Activated CD4-positive, alpha-beta T cell treated with anti-CD3 and anti-CD28 coated beads for 24 hours (primary cell): ENCODE data around the gene AGAP1.

Experiments used
- DNase-seq, 2 donors: peaks; one replicate each; pipeline ENCODE4 v3.0.0-alpha.2; 2020; ENCODE audit warnings: low read depth in 2 of 2

The AGAP1 gene

DNA sequence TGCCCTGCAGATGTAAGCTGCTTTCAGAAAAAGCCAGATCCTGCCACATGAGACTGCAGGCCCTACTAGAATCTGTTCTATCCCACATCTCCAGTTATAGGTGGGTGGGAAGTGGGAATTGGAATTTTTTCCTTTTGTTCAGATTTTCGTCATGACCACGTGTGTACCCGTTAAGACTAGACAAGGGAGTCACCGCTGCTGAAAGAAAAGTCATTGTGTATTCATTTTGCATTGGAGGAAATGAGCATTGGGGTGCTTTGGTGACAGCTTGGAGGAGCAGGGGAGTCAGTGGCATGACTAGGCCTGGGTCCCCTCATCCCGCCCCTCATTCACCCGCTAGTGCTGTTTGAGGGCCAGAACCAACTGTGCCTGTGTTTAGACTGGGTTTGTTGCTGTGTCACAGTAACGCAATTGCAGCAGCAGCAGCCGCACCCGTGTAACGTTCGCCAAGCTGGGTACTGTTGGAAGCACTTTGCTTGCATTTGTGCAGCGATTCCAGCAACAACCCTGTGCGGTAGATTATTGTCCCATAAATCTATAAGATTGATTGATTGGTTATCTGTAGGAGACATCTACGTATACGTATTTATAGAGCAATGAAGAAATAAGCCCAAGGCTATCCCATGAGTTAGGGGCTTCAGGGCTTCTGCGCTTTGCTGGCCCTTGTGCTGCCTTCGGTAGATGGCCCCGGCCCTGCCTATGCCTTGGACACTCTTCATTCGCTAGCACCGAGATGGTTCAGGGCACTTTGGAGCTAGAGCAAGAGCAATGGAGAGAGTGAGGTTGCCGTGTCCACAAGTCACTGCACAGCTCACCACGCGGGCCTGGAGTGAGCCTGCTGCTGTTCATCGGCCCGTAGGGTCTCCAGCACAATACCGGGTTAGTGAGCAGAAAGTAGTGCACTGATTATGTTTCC lies 194.9 kb downstream of the AGAP1 start:
- no peak for DNase-seq

DNA sequence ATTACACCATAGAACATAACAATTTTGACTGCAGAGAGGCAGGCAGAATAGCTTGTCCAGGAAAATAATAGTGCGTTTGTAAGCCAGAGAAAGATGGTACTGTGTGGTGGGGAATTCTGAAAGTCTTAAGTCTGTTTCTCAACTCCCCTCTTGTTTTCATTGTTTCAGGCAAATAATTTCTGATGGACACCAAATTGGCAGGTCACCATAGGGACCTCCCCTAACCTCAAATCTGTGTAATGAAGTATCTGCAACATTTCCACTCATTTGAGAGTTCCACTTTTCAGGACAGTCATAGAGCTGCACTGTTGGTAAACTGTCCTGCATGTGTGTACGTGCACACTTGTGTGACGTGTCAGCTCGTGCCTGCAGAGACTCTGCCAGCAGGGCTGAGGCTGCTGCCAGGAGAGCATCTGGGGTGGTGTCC lies 195.6 kb downstream of the AGAP1 start:
- no peak for DNase-seq

DNA sequence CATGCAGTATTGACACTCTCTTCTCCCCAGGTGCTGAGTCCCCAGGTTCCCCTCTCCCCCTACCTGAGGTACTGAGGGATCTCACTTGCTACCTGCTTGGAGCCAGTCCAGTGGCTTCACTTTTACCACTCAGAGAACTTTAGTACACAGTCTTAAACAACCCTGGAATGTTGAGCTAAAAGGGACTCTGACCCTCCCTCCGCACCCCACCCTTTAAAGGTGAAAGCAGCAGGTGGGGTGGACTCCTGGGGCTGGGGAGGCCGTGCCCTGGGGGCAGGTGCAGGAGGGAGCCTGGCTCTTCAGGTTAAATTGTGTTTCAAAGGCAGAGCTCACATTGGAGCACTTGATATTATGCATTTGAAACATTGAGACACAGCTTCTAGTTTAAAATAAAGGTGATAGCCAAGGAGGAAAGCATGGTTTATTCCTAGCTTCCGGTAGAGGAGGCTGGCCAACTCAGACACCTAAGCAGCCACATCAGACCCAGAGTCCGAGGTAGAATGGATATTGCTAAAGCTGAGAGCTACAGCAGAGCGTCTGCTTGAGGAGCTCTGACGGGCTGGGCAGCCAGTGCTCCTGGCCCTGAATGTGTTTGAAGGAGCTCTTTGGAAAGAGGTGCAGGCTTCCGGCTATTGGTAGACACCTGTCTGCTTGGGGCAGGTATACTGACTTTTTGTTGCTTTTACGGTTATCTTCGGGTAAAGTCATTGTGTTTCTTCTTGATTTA lies 196.4 kb downstream of the AGAP1 start:
- no peak for DNase-seq

DNA sequence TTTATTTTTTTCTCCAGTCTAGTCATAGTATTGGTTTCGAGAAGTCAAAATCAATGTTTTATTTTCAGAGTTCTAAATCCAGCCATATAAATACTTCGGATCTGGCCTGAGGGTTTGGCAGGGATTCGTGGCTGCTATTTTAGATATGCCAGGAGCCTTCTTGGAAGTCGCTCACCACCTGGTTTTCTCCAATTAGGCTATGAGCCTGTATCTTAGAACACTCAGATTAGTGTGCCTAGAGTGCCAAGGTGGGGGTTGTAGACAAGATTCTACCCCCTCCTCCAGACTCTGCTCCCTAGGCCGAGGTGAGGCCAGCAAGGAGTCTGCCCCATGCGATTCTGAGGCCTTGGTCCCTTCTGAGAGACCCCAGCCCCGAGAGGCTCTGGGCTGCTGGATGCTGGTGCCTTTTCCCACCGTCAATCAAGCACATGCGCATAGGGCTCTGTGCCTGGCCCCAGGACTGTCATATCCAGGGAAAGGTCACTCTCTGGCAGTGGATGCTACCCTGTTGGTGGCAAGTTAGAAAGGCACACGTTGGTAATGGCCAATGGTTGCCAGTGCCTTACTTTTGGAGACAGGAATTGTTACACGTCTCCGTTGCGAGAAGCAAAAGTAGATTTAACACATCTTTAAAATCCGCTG lies 197.1 kb downstream of the AGAP1 start:
- DNase-seq, result no peak

DNA sequence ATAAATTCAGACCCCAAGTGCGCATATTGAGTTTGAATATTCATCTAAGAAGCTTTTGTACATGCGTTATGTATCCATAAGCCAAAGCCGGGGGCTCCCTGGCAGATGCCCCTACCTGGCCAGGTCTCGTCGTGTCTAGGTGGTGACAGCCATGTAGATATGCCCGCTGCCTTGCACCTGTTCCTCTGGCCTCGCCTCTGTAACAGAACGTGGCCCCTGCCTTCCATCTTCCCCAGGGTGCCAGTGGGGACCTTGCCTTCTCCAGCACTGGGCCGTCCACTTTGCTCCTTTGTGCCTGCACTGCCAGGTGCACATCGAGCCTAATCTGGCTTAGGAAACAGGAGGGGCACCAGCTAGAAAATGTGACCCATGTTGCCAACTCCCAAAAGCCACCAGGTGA lies 198.2 kb downstream of the AGAP1 start:
- DNase-seq, result no peak

DNA sequence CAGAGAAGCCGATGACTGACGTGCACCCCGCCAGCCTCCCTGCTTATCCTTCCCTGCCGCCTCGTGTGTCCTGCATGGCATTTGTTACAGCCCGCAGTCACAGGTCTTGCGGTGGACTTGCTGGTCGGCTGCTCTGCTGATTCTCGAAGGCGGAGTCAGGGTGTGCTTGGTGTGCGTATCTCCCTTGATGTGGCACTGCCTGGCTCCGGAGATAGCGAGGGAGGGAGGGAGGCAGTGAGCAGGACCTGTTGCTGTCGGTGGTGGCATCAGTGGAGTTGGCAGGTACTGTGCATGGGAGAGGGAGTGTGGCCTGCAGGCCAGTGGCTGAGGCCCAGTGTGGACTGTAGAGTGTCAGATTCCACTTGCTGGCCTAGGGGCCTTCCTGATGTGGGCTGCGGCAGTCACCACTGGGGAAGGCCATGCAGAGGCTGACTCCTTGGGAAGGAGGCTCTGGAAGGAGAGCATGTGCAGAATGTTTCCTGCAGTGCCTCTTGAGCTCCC lies 198.9 kb downstream of the AGAP1 start:
- DNase-seq, result no peak

DNA sequence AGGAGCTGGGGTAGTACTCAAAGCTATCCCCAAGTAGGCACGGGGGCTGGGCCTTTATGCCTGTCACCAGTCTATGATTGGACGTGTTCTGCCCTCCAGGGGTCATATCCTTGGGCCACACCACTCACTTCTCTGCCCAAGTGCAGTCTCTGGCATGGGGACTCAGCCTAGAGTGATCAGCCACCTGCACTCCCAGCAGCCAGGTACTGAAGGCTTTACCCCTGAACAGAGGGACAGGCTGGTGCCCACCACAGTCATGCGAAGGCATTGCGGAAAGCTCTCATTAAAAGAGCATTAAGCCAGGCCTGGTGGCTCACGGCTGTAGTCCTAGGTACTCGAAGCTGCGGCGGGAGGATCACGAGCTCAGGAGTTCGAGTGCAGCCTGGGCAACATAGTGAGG lies 199.4 kb downstream of the AGAP1 start:
- no peak for DNase-seq

DNA sequence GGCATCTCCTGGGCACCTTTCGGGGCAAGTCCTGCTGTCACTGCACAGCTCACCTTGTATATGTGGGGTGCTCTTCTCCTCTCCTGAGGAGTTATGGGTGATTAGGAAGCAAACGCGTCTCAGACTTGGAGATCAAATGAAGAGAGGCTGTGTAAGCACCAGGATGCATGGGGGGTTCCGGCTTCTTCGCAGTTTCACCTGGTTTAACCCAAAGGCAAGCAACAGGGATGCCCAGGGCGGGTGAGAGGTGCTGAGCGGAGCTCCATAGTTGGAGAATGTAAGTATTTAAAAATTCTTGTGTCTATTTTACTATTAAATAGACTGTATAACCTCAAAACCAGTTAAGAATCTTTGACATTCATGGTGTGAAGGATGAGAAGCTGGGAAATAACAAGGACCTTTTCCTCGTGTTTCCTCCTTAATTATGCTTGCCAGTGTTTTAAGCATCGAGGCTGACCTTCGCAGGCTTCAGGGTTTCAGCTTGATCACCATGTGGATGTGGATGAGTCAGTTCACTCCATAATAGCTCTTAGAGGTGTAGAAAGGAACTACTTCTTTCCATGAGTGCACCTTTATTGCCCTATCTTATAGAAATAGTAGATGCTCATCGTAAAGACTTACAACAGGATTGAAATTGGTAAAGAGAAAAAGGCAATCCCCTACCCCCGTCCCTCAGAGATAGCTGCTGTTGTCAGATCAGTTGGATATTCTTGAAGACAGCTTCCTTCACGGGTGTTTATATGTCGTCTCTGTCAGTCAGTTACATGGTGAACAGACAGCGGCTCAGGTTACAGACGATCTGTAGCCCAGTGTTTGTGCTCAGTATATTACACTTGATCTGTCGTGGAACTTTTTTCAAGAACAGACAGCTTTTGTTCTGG lies 201.1 kb downstream of the AGAP1 start:
- no peak for DNase-seq

DNA sequence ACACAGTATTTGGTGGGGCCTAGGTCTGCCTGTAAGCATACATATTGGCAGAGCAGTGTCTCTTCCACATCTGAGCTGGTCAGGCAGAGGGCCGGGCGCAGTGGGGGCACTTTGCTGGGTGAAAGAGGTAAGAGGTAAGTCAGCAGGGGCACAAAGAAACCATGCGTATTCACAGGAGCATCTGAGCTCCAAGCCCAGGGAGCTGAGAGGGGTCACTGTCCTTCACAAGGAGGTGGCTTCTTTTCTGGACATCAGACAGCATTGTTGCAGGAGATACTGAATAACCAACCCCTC lies 201.7 kb downstream of the AGAP1 start:
- no peak for DNase-seq

DNA sequence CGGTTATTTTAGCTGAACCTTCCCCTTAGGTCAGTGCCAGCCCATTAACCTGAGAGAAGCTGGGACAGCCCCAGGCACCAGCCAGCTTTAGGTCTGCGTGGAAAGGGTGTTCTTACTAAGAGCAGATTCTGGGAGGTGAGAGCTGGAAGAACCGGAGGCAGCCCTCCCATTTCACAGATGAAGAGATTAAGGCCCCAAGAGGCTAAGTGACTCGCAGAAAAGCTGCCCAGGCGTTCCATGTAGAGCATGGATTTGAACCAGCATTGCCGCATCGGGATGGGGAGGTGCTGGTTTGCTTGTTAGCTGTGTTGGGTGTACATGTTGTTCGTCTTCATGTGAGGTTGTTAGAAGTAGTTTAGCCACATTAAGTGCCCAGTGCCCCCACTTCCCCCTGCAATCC lies 203.2 kb downstream of the AGAP1 start:
- DNase-seq, result no peak

DNA sequence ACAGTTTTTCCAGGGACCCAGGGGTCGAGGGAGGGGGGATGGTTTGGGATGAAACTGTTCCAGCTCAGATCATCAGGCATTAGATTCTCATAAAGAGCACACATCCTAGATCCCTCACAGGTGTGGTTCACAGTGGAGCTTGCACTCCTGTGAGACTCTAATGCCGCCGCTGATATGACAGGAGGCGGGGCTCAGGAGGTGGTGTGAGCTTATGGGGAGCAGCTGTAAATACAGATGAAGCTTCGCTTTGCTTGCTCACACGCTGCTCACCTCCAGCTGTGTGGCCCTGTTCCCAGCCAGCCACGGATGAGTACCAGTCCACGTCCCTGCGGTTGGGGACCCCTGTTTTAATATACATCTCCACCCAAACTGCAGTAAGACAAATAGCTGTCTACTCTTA lies 204.2 kb downstream of the AGAP1 start:
- DNase-seq, result no peak

DNA sequence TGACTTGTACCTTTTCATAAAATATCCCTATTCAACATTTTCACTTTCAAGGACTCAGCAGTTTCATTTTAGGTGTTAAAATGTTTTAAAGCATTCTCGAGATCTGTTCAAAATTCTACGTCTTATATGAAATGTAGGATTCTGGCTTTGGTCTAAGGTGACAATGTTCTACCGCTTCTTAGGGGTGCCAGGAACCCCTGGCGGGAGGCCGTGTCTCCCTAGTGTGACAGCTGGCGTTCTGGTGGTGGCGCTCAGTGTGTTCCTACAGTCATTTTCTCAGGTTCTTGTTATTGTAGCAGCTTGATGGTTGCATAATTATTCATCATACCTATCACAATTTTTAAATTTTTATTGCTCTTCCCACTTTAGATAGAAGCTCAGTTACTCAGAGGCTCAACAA lies 204.6 kb downstream of the AGAP1 start:
- DNase-seq, result no peak

DNA sequence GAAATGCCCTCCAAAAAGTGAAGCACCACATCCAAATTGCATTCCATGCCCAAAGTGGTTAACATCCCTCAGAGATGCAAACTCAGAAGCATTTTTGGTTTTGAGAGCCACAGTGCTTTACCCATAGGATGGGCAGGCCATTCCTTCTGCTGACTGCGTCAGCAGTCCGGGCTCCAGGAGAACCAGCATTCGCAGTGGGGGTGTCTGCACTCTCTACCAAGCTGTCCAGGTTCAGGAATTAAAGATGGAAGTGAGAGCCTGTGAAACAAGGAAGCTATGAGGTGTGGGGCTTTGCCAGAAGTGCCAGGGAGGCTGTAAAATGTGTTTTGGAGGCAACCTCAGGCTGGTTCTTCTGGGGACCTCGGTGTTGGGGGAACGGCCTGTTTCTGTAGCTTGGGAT lies 205.7 kb downstream of the AGAP1 start:
- DNase-seq, result no peak

DNA sequence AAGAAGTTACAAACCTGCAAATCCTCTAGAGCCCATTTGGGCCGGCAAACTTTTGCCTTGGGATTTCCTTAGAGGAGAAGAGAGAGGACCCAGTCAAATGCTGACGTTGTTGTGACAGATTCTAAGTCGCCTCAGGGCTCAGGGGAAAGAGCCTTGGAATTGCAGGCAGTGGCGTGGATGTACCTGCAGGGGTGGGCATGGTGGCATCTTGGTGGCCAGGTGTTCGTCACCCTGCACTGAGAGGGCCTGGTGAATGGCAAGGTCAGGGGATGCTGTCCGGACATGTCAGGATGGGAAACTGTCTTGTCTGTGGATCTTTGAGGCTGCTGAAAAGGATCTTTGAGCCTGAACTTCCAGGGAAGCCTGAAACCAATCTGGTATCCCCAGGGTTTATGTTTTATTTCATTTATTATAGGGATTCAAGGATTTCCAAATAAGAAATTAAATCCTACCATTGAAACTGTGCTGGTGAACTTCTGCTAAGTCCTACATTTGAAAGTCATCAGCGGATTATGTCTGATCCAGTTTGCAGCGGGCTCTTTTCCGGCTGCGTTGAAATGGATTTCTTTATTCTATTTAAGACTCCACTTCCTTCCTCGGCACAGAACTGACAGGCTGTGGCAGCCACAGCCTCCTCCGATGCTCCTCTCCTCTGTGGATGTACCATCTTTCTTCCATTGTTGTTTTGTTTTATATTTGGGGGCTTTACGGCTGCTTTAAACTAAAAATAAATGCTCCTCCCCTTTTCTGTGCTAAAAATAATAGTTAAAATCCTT lies 207.6 kb downstream of the AGAP1 start:
- DNase-seq, result no peak

DNA sequence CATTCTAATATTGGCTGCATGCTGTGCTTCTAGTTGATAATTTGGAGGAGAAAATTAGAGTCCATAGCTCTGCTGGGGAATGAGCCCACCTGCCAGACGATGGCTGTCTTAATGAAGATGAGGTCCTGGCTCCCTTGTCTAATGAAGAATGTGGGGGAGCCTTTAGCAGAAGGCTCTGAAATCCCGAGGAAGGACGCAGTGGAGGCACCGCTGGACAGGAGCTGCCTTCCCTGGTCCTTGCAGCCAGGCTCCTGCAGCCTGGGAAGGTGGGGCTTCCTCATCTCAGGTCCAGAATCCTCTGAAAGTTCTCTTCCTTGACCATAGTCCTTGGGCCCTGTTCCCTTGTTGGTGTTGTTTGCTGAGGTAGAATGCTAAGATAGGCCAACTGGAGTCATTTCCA lies 208.3 kb downstream of the AGAP1 start:
- DNase-seq, result no peak

DNA sequence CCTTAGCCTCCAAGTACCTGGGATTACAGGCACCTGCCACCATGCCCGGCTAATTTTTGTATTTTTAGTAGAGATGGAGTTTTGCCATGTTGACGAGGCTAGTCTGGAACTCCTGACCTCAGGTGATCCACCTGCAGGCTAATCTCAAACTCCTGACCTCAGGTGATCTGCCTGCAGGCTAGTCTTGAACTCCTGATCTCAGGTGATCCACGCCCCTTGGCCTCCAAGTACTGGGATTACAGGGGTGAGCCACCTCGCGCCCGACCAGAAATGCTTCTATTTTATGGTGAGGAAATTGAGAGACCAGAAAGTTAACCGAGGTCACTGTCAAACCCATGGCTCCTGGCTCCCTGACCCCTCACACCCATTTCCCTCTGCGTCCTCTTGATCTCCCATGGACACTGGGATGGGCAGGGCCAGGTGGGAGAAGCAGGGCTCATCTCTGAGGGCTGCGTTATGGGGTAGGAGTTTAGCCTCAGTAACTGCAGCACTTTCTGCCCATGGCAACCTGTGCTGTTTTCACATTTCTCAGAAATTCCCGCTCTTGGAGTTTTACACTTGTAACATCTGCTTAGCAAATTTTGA lies 210.0 kb downstream of the AGAP1 start:
- no peak for DNase-seq

DNA sequence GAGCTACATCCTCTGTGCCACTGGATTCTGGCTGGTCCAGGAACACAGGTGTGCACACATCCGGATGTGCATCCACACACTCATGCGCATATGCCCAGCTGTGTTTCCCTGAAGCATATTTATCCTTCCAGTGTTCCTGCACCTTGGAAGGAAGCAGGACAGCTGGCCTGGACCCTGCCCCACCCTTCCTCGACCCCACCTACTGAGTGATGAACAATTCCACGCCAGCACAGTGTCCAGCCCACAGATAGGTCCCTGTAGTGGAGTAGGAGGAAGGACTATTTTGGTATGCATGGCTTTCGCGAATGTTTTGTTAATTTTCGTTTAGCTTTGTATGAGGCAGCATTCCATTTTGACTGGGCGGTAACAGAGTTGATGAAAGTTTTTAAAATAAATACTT lies 211.5 kb downstream of the AGAP1 start:
- no peak for DNase-seq

DNA sequence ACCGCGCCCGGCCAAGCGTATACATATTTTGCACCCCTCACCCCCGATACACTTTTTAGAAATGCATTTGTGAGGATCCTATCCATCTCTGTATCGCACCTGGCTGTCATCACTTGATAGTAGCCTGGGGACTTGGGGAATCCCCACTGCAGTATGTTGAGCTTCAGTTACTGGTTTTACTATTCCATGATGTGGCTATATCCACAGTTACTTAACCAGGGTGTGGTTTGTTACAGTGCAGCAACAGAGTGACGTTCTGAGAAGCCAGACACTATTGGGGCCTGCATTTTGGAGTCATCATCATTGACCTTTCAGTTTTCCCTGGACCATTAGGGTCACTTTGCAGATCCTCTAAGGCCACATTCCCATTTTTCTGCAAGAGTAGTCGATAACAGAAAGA lies 212.7 kb downstream of the AGAP1 start:
- no peak for DNase-seq

DNA sequence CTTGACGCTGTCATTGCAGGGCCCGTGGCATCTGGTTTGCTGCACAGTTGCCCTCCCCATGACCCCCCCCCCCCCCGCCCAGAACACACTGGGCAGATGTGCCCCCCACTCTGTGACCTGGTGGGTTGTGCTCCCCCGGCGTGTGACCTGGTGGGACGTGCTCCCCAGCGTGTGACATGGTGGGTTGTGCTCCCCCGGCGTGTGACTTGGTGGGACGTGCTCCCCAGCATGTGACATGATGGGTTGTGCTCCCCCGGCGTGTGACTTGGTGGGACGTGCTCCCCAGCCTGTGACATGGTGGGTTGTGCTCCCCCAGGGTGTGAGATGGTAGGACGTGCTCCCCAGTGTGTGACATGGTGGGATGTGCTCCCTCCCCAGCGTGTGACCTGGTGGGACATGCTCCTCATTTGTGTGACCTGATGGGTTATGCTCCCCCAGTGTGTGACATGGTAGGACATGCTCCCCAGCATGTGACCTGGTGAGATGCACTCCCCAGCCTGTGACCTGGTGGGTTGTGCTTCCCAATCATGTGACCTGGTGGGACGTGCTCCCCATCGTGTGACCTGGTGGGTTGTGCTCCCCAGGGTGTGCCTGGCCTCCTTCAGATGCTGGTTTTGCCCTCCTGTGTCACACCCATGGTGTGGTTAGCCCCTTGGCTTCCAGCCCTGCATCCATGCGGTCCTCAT lies 213.7 kb downstream of the AGAP1 start:
- DNase-seq, result no peak
